ENCODE measurements around the gene PPFIBP1.
"Not testable (repeated sequence)": the region's sequence is repeated elsewhere in the genome, so short reads cannot be mapped to it uniquely, and the experiment has no call there.

The PPFIBP1 gene

DNA sequence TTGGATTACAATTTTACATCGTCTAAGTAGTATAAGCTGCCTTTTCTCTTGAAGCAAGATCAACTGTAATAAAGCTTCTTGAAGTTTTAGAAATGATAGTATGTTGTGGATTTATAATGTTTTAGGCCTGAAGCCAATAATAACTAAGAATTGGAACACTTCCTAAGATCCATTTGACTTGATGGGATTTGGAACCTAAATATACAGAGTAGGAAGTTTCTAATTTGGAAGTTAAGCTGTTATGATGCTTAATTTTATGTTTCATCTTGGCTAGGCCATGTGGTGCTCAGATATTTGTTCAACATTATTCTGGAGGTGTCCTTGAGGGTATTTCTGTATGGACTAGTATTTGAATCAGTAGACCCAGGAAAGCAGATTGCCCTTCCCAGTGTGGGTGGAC is 74.9 kb downstream of the PPFIBP1 start:
- not testable (repeated sequence) for DNase-seq

DNA sequence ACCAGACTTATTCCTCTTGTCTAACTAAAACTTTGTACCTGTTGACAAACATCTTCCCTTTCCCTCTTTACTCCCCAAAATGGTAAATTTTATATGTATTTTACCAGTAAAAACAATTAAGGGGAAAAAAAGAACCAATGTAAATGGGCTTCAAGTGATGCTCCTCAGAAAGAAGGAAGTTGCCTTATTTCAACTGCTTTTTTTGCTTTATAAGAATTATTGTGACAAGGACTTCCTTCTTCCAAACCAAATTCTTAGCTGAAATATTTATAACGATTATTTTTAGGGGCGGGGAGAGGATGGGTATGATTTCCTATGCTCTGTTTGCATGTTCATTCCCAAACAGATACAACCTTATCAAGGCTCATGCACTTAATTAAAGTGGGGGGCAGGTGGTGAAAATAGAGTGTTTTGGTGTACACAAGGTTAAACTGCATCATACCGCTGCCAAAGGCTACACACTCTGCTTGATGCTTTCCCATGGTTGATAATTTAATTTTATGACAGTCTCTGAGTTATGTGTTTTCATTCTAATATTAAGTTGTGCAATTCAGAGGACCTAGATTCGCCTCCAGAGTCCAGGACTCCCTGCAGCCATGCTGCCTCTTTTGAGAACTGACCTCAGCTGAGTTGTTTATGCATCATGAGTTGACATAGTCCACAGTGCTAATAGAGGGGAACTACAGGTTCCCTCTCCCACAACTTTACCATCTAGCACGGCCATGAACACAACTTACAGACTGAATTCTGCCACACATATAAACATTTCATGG is 77.2 kb downstream of the PPFIBP1 start:
- not testable (repeated sequence) for DNase-seq

DNA sequence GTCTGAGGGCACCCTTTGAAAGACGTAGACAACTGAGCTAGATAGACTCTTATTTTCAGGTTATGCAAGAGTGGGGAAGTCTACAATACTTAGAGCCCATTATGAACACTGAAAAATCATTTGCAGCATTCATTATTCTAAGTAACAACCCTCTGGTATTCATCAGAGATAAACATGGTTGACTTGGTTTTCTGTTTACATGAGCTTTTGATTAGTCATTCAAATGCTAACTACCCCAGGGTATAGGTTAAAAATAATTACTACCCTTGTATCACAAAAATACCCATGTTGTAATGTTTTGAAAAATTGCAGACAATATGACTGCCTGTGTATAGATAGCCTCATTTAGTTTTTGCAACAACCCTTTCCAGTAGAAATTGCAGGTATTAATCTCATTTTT is 78.5 kb downstream of the PPFIBP1 start:
- DNase-seq: no peak

DNA sequence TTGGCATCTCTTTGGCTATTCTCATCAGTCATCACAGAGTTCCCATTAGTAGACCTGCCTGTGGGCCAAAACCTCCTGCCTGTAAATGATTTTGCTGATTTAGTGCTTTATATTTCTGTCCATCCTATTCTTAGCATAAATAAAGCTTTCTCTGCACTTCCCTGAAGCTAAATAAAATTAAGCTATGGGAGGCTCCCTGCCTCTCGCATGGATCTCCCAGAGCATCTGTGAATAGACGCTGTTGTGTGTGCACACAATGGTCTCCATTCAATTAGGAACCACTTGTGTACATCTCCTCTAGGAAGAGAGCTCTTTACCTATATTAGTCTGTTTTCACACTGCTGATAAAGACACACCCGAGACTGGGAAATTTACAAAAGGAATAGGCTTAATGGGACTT is 80.4 kb downstream of the PPFIBP1 start:
- no peak for DNase-seq

DNA sequence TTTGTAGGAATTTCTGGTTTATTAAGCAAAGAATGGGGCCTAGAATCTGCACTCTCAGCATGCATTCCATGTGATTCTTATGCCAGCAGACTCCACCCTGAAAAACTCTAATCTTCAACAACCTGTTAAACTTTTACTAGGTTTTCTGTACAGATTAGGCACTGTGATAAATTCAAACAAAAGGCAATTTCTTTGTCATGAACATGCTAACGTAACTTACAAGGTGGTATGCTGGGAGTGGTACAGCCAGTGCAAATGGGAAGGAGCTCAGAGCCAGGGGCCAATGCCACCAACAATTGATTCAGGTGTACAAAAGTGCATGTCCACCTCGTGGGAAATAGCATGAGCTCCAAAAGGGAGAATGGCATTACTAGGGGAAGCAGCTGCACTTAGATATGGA is 83.0 kb downstream of the PPFIBP1 start:
- no peak for DNase-seq

DNA sequence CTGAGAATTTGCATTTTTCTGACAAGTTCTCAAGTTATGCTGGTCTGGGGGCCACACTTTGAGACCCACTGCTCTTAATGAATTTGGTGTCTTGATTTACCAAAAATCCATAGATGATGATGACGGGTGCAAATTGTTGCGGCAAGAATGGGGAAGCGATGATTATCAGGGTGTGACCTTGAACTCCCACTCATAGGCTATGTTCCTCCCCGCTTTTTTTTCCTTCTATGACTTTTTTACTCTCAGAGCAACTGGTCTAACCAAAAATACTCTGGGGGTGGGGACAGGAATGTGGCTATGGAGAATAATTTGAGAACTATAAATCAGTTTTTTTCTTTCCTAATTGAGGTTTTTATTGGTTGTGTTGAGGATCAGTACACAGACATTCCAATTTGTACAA is 83.6 kb downstream of the PPFIBP1 start:
- DNase-seq: no peak

DNA sequence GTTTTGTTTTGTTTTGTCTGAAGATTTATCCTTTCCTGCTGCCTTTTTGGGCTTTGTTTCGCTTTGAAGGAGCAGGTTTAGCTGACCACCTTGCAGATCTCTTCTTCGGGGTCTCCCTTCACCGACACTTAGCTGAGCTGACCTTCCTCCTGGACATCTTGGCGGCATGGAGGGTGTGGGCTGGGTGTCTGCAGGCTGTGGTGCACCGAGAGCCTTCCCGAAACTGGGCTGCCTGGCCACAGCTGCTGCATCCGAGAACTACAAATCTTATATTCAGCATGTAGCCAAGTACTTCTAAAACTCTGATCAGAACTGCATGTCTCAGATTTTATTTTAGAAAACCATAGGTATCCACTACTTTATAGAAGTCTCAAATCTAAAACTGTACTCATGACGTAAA is 84.9 kb downstream of the PPFIBP1 start:
- no peak for DNase-seq

DNA sequence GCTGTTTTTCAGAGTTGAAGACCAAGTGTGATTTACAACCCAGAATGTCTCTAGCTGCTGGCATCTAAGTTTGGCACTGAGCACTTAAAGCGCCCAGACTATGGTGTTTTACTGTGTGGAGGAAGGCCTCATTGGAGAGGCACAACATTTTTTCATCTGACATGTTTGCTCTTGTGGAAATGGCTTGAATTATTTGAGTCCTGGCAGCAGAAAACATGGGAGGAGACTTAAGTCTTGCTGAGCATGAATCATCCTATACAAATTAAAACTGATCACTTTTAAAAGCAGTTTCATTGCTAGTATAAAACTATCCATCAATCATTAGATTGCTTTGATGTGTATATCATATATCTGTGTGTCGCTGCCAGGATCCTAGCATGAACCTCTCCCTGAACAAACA is 86.4 kb downstream of the PPFIBP1 start:
- no peak for DNase-seq

DNA sequence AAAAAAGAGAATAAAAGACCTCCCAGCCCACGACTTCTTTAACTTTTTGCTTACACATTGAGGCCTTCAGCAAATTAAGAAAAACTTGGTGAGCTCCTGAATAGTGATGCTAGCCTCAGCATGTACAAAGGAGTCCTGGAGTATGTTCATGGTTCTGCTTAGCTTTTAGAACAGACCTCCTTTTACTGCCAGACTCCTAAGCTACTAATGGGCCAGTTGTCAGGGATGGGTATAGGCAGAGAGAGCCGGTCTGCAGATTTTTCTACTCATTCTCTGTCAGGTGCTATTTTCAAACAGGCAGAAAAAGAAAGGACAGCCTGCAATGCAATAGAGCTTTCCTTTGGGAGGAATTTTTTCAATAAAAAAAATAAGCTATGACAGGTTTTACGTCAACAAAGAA is 90.4 kb downstream of the PPFIBP1 start:
- no peak for DNase-seq

DNA sequence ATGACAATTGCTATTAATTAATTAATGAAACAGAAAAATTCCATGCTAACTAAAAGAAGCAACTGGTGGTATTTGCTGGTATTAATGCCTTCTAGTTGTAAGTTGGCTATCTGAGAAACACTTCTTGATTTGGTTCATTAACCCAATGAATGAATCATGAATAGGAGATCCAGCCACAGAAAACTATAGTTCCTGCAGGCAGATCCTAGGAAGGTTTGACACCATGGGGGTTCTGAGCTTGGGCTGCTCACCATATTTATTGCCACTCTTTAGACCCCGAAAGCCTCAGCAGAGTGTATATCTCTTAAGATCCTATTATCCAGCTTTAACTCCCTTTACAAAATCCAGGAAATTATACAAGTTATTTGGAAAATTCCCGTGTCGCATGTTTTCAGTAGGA is 90.9 kb downstream of the PPFIBP1 start:
- DNase-seq: no peak

DNA sequence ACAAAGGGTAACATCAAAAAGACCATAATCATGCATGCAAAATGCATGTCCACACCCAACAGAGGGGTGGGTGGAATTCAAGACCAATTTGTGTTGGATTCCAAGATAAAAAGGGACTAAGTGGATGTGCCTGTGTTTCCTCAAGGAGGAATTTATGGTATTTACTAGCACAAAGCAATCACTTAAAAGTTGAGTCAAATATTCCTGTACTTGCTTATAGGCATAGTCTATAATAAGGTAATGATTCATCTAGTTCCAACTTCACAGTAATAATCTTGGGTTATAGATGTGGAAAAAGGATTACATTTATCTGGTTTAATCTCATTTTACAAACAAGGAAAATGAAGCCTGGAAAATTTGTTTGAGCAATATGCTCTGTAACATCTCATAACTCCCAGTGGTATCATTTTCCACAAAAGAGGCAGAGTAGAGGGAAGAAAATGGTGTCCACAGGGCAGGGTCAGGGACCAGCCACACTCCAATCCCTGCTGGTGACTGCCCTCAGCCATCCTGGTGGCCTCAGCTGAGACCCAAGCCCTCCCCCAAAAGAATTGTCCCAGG is 91.4 kb downstream of the PPFIBP1 start:
- DNase-seq: no peak

DNA sequence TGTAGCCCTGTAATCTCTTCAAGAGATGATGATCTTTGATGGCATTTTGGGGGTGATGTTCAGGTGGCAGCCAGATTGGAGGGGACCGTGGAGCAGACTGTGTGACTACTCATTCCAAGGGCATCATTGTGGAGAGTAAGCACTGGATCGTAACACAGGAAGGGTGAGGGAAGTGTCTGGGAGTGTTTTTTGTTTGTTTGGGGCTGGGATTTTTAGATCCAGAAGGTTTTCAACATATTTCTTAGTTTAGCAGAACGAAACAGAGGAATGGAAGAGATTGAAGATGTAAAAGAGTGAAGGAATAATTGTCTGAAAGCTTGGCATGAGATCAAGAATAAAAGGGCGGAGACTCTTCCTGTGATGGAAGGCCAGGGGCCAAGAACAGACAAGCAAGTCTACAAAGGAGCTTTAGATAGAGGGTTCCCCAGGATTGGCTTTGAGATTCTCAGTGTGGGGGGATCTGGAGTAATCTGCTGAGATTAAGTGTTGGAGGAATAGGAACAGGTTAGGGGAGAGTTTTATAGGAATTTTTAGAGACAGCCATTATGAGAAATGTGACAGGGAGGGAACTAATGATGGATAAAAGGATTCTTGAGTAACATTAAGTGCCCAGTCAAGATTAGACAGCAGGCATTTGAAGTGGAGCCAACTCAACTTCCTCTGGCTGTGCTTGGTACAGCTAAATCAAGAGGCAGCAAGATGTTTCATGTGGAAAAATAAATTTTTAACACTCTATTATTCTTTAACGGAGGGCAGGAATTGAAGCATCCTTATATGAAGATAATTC is 92.5 kb downstream of the PPFIBP1 start:
- no peak for DNase-seq

DNA sequence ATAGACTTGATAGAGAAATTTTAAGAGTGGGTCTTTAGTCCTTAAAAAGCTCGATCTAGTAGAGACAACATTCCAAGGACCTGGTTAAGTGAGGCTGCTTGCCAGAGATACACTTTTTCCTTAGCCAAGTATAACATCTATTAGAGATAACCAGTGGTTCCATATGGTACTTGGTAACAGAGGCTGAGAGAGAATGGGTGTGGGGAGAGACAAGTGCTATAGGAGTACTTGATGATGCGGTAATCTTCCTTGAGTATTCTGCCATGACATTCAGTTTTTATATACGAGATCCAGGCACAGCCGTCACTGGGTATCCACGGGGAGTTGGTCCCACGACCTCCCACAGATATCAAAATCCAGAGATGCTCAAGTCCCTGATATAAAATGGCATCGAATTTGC is 94.8 kb downstream of the PPFIBP1 start:
- no peak for DNase-seq

DNA sequence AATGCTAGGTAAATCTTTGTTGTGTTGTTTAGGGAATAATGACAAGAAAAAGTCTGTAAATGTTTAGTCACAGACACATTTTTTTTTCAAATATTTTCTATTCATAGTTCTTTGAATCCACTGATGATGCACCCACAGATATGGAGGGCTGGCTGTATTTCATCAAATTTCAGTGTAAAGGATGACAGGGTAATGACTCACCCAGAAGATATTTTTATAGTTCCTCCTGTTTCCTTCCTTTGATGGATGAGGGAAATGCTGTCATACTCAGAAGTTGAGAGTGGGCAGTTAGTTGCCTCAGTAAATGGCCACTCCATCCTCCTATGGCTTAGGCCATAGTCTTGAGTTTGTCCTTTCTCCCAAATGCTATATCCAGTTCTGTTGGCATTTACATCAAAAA is 95.3 kb downstream of the PPFIBP1 start:
- DNase-seq: no peak

DNA sequence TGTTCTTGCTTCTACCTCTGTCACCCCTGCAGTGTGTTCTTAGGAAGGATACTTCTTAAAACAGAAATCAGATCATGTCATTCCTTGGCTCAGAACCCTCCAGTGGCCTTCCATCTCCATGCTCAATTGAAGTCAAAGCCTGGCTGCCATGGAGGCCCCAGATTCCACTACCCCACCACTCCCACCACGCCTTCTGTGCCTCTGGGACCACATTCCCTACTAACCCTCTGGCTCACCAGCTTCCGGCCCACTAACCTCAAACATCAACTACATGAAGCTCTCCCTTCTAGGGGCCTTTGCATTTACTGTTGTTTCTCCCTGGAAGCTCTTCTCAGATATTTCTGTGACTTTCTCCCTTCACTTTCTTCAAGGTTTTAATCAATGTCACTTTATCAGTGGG is 96.1 kb downstream of the PPFIBP1 start:
- DNase-seq: no peak

DNA sequence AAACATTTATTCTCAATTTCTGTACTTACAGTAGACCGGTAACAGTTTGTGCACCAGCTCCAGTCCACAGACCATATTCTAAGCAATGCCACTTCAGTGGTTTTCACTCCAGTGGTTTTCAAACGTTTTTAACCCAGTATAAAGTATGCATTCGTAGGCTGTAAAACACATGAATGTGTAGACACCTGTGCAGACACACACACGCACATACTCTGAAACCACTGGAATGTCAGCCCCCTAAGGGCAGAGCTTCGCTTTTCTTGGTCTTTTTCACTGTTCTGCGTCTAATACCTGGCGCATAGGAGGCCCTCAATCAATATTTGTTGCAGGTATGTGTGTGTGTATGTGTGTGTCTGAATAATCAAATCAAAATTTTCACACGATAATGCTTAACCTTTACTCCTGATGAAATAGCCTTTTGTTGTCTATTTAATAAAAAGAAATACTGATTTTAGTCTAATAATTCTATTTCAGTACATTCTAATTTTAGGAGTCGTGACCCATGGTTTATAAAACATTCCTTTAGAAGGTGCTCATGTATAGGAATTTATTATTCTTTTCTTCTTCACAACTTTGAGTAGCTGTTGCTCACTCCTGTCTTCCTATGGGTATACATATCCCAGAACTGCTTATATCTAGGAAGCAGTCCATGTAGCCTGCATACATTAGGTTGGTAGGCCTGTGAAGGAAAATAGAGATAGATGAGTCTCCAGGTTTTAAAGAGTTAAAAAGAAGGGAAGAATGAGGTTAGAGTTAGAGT is 98.6 kb downstream of the PPFIBP1 start:
- no peak for DNase-seq

DNA sequence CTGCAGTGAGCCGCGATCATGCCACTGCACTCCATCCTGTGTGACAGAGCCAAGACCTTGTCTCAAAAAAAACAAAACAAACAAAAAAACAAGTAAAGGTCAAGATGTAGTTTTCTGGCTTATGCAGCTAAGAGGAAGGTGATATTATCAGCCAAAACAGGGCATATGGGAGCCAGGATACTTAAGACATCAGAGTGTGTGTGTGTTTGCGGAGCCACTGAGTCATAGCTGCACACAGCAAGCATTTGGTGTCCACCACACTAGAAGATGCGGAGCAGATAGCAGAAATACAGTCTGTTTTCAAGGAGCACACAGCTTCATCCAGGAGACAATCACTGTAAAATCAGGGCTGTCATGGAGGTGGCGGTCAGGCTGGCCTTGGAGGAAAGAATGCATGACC is 99.6 kb downstream of the PPFIBP1 start:
- no peak for DNase-seq

DNA sequence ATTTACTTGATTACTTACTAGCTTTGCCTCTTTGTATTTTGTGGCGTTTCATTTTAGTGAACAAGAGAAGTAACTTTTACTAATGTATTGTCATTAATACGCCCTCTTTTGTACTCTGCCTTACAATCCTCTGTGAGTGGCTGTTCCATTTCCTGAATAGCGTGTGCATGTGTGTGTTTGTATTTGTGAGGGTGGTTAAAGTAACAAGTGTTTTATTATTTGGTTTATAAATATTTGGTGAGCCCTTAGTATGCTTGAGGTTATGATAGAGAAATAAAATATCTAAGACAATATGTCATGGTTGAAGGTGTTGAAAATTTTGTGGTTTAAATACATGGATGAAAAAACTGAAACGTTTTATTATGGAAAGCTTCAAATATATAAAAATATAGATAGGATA is 100.6 kb downstream of the PPFIBP1 start:
- no peak for DNase-seq

DNA sequence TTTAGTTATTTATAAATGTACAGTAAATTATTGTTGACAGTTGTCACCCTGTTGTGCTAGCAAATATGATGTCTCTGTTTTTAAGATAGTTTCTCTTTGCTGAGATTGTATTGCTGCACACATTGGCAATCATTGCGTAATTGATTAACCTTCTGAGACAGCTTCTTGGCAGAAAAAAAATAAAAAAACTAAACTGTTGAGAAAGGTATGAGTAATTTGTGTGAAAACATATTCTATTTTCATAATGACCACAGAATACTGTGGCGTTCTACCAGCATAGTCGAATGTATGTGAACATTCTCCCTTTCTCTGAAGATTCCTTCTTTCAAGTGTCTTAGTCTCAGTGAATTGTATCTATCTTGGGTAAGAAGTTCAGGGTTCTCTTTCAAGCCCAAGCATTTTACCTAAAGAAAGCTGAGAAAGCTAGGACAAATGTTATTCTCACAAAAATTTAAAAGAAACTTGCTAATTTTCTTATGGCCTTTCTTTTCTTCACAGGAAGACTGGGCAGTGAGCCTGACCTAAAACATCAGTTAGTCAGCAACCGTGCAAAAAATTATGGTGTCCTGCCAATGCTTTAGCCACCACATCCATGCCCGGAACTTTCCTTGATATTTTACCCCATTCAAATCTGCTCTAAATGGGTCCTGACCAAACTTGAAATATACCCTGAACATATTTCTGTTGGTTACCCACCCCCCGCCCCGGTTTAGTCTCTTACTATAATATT is 103.3 kb downstream of the PPFIBP1 start:
- no peak for DNase-seq

DNA sequence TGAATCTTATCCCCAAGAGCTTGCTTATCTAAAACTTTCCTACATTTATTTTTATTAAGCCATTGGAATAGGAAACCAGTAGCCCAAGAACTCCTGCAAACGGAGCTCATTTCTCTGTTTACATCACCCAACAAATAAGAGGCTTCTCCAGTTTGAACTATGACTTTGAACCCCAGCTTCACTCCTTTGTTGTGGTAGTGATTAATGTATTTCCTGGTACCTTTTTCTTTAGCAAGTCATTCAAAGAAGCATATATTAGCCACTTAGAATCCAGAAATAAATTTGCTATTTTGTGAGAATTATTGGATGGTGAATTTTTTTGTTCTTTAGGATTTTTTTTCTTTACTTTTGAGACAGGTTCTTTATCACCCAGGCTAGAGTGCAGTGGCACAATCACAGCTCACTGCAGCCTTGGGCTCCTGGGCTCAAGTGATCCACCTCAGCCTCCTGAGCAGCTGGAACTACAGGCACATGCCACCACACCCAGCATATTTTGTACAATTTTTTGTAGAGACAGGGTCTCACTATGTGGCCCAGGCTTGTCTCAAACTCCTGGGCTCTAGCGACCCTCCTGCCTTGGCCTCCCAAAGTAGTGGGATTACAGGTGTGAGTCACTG is 104.0 kb downstream of the PPFIBP1 start:
- not testable (repeated sequence) for DNase-seq

DNA sequence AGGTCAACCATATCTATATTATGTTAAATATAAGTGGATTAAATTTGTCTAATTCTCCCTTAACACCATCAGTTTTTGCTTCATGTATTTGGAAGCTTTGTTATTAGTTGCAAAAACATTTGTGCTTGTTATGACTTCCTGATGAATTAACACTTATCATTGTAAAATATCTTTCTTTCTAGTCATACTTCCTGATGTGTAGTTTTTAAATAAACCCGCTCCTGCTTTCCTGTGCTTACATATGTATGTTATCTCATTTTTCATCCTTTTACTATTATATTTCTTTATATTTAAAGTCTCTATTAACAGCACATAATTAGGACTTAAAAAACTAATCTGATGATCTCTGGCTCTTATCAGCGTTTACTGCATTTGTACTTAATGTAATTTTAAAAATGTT is 106.2 kb downstream of the PPFIBP1 start:
- not testable (repeated sequence) for DNase-seq

DNA sequence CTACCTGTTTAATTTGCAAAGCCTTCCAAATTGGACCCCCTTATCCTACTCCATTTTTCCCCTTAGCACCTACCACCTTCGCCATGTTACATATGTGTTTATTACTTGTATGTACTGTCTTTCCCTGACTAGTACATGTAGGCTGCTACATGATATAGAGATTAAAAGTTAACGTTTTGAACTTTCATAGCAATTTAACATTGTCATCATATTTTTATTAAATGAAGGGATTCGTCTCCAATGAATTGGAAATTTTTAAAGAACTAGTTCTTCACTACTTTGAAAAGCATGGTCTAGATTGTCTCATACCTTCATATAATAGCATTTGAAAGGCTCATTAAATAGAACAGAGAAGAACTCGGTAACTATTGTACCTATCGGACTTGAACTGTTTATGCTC is 107.4 kb downstream of the PPFIBP1 start:
- no peak for DNase-seq
